ENCODE measurements around the gene KAT14.
"Not testable (repeated sequence)": the region's sequence is repeated elsewhere in the genome, so short reads cannot be mapped to it uniquely, and the experiment has no call there.

The KAT14 gene

GRCh38 chr20:18137412-18138265 lies at the start of gene KAT14, which contains the start of gene PET117:
KAT14 (plus strand) TSS chr20:18137863; CDS start chr20:18142661, 4,798 bp downstream.
PET117 (plus strand) TSS chr20:18137863; CDS start chr20:18137956, 93 bp downstream.
- DNase-seq (ENCODE audit: insufficient read length, low spot score) (peak; percentile 85), FAIRE-seq (no peak)
- TF ChIP-seq POLR2A (IDR thresholded peaks at IDR 0.05; ENCODE audit: low read depth, low read length) = peak; percentile 70

GRCh38 chr20:18088298-18088697 lies 49.4 kb upstream of the KAT14 start:
- FAIRE-seq; DNase-seq (ENCODE audit: insufficient read length, low spot score): not testable (repeated sequence)

- not testable (repeated sequence) for FAIRE-seq; DNase-seq (ENCODE audit: insufficient read length, low spot score)
Observed at GRCh38 chr20:18088841-18089240, 48.8 kb upstream of the KAT14 start.

- TF ChIP-seq POLR2A (IDR thresholded peaks at IDR 0.05; ENCODE audit: low read depth, low read length) = no peak
- FAIRE-seq (no peak), DNase-seq (ENCODE audit: insufficient read length, low spot score) (no peak)
Observed at GRCh38 chr20:18090044-18090443, 47.6 kb upstream of the KAT14 start.

GRCh38 chr20:18090477-18090876 lies 47.2 kb upstream of the KAT14 start:
- no peak for FAIRE-seq
- DNase-seq (ENCODE audit: insufficient read length, low spot score) = no peak
- no peak for TF ChIP-seq POLR2A (IDR thresholded peaks at IDR 0.05; ENCODE audit: low read depth, low read length)

GRCh38 chr20:18091623-18092022 lies 46.0 kb upstream of the KAT14 start:
- DNase-seq (ENCODE audit: insufficient read length, low spot score) (no peak), FAIRE-seq (no peak)
- no peak for TF ChIP-seq POLR2A (IDR thresholded peaks at IDR 0.05; ENCODE audit: low read depth, low read length)

- TF ChIP-seq POLR2A (IDR thresholded peaks at IDR 0.05; ENCODE audit: low read depth, low read length) = no peak
- DNase-seq (ENCODE audit: insufficient read length, low spot score) = no peak
- no peak for FAIRE-seq
Observed at GRCh38 chr20:18092890-18093289, 44.8 kb upstream of the KAT14 start.

GRCh38 chr20:18093388-18093787 lies 44.3 kb upstream of the KAT14 start:
- DNase-seq (ENCODE audit: insufficient read length, low spot score) (no peak), FAIRE-seq (no peak)
- no peak for TF ChIP-seq POLR2A (IDR thresholded peaks at IDR 0.05; ENCODE audit: low read depth, low read length)

- no peak for DNase-seq (ENCODE audit: insufficient read length, low spot score)
- FAIRE-seq = no peak
- TF ChIP-seq POLR2A (IDR thresholded peaks at IDR 0.05; ENCODE audit: low read depth, low read length) = no peak
Observed at GRCh38 chr20:18094191-18094590, 43.5 kb upstream of the KAT14 start.

- FAIRE-seq = not testable (repeated sequence)
Observed at GRCh38 chr20:18100569-18100968, 37.1 kb upstream of the KAT14 start.

GRCh38 chr20:18101125-18101810 lies 36.4 kb upstream of the KAT14 start:
- FAIRE-seq = no peak
- no peak for TF ChIP-seq POLR2A (IDR thresholded peaks at IDR 0.05; ENCODE audit: low read depth, low read length)
- DNase-seq (ENCODE audit: insufficient read length, low spot score) = no peak

More at GRCh38 chr20:18100569-18100968, 37.1 kb upstream of the KAT14 start:
- DNase-seq (ENCODE audit: insufficient read length, low spot score) = not testable (repeated sequence)

GRCh38 chr20:18103497-18103896 lies 34.2 kb upstream of the KAT14 start:
- DNase-seq (ENCODE audit: insufficient read length, low spot score) (no peak), FAIRE-seq (no peak)
- no peak for TF ChIP-seq POLR2A (IDR thresholded peaks at IDR 0.05; ENCODE audit: low read depth, low read length)

GRCh38 chr20:18108326-18108725 lies 29.3 kb upstream of the KAT14 start:
- TF ChIP-seq POLR2A (IDR thresholded peaks at IDR 0.05; ENCODE audit: low read depth, low read length) = no peak

GRCh38 chr20:18128574-18128973 lies 9.1 kb upstream of the KAT14 start:
- not testable (repeated sequence) for FAIRE-seq; DNase-seq (ENCODE audit: insufficient read length, low spot score)

More at GRCh38 chr20:18108326-18108725, 29.3 kb upstream of the KAT14 start:
- DNase-seq (ENCODE audit: insufficient read length, low spot score) = no peak
- FAIRE-seq = no peak

- TF ChIP-seq POLR2A (IDR thresholded peaks at IDR 0.05; ENCODE audit: low read depth, low read length) = no peak
- no peak for DNase-seq (ENCODE audit: insufficient read length, low spot score)
- no peak for FAIRE-seq
Observed at GRCh38 chr20:18132663-18133062, 5.0 kb upstream of the KAT14 start.
